NB4 (cell line): Measurements from ENCODE around the gene SNN.

Source experiments
- CTCF ChIP-seq: IDR thresholded peaks from one replicate; pipeline ENCODE4 v1.5.1; 2012; ENCODE audit warnings: low read depth, low read length
- MAX ChIP-seq: IDR thresholded peaks from 2 replicates; pipeline ENCODE4 v1.6.1; 2011; ENCODE audit warnings: low read depth, low read length
- MYC ChIP-seq: IDR thresholded peaks from 2 replicates; pipeline ENCODE4 v1.6.1; 2011; ENCODE audit warnings: low read depth, low read length
- POLR2A ChIP-seq: IDR thresholded peaks from 2 replicates; pipeline ENCODE4 v1.6.1; 2011; ENCODE audit warnings: mild to moderate bottlenecking; ENCODE audit not compliant: insufficient read length; ENCODE audit errors: extremely low read depth

- no peak for TF ChIP-seq CTCF
- no peak for TF ChIP-seq POLR2A
- no peak for TF ChIP-seq MYC
- TF ChIP-seq MAX, result no peak
Measured at GRCh38 chr16:11630046-11630767, 38.0 kb upstream of the SNN start.
